Measurements from ENCODE around the gene C1orf56. TPM values are rescaled to one million over a fixed set of nuclear protein-coding genes. Genes with fewer than 3 reads are reported as not detected.

Gene C1orf56
- total RNA-seq, 1 donor: 0.31 TPM

DNA sequence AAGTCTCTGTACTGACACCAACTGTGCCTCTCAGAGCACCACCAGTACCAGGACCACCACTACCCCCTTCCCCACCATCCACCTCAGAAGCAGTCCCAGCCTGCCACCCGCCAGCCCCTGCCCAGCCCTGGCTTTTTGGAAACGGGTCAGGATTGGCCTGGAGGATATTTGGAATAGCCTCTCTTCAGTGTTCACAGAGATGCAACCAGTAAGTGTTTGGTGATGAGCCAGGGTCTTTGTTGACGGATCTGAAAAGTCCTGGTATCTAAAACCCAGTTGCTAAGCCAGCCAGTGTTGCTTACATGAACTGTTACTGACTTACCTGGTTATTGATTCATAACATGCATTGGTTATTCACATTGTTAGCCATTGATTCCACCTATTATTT lies 1.1 kb downstream of the C1orf56 start:
- Histone ChIP-seq H3K9me3 (ENCODE audit: low read depth, low read length) (no peaks in the 10 kb centered on the region), H3K4me1 (ENCODE audit: insufficient read depth, low read length) (peaks cover 47% of the 10 kb centered on the region), H3K27me3 (ENCODE audit: insufficient read depth, low read length) (no peaks in the 10 kb centered on the region), H3K4me3 (ENCODE audit: low read length) (peak overlapping the region; percentile 58)

- H3K4me3 ChIP-seq (ENCODE audit: low read length): no peak overlapping the region
- no peaks in the 10 kb centered on the region for H3K9me3 ChIP-seq (ENCODE audit: low read depth, low read length)
- no peaks in the 10 kb centered on the region for H3K27me3 ChIP-seq (ENCODE audit: insufficient read depth, low read length)
- peaks cover 55% of the 10 kb centered on the region for H3K4me1 ChIP-seq (ENCODE audit: insufficient read depth, low read length)
Measured at GRCh38 chr1:151049458-151049857, 1.9 kb downstream of the C1orf56 start.

- Histone ChIP-seq H3K4me3 (ENCODE audit: low read length) (no peak overlapping the region), H3K4me1 (ENCODE audit: insufficient read depth, low read length) (peaks cover 62% of the 10 kb centered on the region), H3K9me3 (ENCODE audit: low read depth, low read length) (no peaks in the 10 kb centered on the region), H3K27me3 (ENCODE audit: insufficient read depth, low read length) (no peaks in the 10 kb centered on the region)
Measured at GRCh38 chr1:151050051-151050688, 2.6 kb downstream of the C1orf56 start.

GRCh38 chr1:151051356-151052009 lies 3.9 kb downstream of the C1orf56 start:
- Histone ChIP-seq H3K9me3 (ENCODE audit: low read depth, low read length) (no peaks in the 10 kb centered on the region), H3K4me1 (ENCODE audit: insufficient read depth, low read length) (peaks cover 70% of the 10 kb centered on the region), H3K4me3 (ENCODE audit: low read length) (no peak overlapping the region), H3K27me3 (ENCODE audit: insufficient read depth, low read length) (no peaks in the 10 kb centered on the region)

- Histone ChIP-seq H3K9me3 (ENCODE audit: low read depth, low read length) (no peaks in the 10 kb centered on the region), H3K4me3 (ENCODE audit: low read length) (peak overlapping the region; percentile 96), H3K27me3 (ENCODE audit: insufficient read depth, low read length) (no peaks in the 10 kb centered on the region), H3K4me1 (ENCODE audit: insufficient read depth, low read length) (peaks cover 73% of the 10 kb centered on the region)
Measured at GRCh38 chr1:151054971-151055547, 7.5 kb downstream of the C1orf56 start.

DNA sequence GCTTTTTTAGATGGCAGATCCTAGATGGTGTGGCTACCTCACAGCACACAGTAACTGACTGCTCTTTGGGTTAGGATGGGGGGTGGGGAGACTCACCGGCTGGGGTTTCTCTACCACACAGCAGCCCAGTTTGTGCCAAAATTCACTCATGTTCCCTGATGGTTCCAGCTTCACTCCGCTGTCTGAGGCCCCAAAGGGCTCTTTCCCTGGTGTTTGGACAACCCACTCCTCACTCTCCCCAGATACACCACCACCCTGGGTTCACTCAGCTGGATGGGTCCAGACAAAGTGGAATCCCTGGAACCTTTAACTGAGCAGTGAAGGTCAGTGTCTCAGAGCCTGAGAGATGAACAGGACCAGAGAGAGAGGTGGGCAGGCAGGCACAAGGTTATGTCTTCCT lies 8.0 kb downstream of the C1orf56 start:
- H3K4me3 ChIP-seq (ENCODE audit: low read length): peak overlapping the region; percentile 96
- no peaks in the 10 kb centered on the region for H3K27me3 ChIP-seq (ENCODE audit: insufficient read depth, low read length)
- peaks cover 78% of the 10 kb centered on the region for H3K4me1 ChIP-seq (ENCODE audit: insufficient read depth, low read length)

DNA sequence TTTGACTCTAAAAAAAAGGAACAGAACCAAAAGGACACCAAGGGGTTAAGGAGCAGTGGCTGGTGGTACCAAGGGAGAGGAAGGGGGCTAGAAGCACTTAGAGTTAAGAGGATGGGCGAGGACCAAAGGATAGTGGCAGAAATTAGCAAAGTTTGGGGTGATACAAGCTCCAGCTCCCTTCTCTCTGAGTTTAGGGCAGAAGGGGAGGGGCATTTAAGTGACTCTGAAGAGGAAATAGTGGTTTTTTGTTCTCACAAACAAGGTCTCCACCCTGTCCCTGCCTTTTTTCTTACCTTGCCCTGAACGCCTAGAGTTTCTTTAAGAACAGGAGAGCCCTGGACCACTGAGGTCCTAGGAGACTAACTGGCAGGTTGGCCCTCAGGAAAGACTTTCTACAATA lies 8.6 kb downstream of the C1orf56 start:
- Histone ChIP-seq H3K27me3 (ENCODE audit: insufficient read depth, low read length) (no peaks in the 10 kb centered on the region), H3K4me3 (ENCODE audit: low read length) (peak overlapping the region; percentile 96), H3K4me1 (ENCODE audit: insufficient read depth, low read length) (peaks cover 79% of the 10 kb centered on the region), H3K9me3 (ENCODE audit: low read depth, low read length) (no peaks in the 10 kb centered on the region)

More for the DNA sequence above, 8.0 kb downstream of the C1orf56 start:
- no peaks in the 10 kb centered on the region for H3K9me3 ChIP-seq (ENCODE audit: low read depth, low read length)

DNA sequence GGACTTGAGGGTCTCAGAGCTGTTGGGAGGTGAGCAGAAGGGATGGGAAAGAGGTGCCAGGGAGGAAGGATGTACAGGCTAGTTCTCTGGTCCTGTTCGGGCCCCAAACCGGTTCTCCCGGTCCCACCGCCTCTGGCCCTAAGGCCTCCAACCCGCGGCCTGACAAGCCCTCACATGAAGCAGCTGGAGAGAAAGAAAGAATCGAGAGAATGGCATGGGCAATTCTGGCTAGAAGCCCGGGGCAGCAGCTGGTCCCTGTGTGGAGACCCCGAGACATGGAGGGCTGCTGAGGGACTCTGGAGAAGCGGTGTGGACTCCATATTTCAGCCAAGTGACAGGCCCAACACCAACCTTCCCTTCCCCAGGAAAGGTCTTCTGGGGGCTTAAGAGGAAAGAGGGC lies 11.1 kb downstream of the C1orf56 start:
- Histone ChIP-seq H3K4me3 (ENCODE audit: low read length) (peak overlapping the region; percentile 96), H3K9me3 (ENCODE audit: low read depth, low read length) (no peaks in the 10 kb centered on the region), H3K27me3 (ENCODE audit: insufficient read depth, low read length) (no peaks in the 10 kb centered on the region), H3K4me1 (ENCODE audit: insufficient read depth, low read length) (peaks cover 58% of the 10 kb centered on the region)

DNA sequence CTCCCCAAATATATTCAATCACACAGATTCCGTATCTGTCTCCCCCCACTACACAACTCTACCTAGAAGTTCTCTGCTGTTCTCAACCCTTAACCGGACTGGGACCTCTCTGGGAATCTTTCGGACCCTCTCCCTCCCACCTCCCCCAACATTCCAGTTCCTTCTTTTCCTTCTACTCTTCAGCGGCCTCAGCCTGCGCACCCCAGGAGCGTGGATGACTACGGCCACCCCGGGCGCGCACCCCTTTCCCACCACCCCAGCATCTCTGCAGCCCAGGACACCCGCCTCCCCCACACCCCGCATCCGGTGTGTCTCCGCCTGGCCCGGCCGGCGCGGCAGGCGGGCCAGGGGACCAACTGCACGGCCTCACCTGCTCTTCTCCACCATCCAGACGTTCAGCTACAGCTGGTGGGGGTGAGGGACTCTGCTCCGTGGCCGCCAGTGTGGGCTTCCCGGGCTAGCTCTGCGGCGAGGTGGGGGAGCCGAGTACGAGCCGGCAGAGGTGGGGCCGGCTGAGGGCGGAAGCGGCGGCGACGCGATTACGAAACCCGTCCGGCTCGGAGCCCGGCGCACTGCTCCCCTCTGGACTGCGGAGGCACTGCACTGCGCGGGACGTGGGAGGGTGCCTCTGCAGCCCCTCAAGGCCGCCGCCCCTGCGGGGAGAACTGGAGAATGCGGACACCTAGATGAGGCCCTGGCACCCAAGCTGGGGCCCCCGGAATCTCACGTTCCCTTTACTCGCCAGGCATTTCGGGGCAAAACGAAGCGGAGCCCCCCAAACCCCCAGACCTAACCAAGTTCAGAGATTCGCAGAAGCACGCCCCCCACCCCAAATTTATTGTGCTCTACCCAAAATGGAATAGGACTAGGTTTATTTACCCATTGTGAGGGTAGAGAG lies 11.8 kb downstream of the C1orf56 start, which contains the start of gene CDC42SE1:
CDC42SE1 (minus strand) TSS at position 514 of the 898 bp plus-strand sequence. CDS start 3,892 bp downstream, outside the sequence.
- no peaks in the 10 kb centered on the region for H3K9me3 ChIP-seq (ENCODE audit: low read depth, low read length)
- H3K4me3 ChIP-seq (ENCODE audit: low read length): peak within 1 kb of the TSS; percentile 96
- H3K4me1 ChIP-seq (ENCODE audit: insufficient read depth, low read length): peaks cover 51% of the 10 kb centered on the region
- H3K27me3 ChIP-seq (ENCODE audit: insufficient read depth, low read length): no peaks in the 10 kb centered on the region

DNA sequence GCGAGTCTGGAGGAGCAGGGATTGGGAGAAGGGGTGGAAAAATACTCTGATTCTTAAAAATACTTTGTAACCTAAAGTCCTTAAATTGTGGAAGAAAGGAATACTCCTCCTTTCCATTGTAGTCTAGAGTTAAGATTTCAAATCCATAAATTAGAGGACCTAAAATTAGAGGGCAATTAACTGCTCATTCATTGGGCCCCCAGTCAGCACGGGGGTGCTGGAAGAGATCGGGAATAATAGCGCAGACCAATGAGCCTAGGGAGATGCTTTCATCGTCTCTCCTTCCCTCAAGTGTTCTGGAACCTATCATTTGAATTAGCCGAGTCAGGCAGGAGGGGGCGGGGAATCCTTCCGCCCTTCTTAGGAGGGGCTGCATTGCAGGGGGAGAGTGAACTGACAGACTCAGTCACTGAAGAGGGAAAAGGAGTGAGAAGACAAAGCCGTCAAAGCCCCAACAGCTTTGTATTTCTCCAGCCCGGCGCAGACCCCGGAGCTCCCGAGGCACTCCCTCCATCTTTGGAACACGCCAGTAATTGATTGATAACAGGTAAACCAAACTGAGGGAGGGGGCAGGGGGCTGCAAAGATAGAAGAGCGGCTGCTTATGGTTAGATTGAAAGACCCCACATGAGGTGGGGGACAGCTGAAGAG lies 12.6 kb downstream of the C1orf56 start, which contains the start of gene MLLT11:
MLLT11 (plus strand) TSS at position 391 of the 650 bp plus-strand sequence. CDS start 6,828 bp downstream, outside the sequence.
- Histone ChIP-seq H3K4me1 (ENCODE audit: insufficient read depth, low read length) (peaks cover 44% of the 10 kb centered on the region), H3K9me3 (ENCODE audit: low read depth, low read length) (no peaks in the 10 kb centered on the region), H3K4me3 (ENCODE audit: low read length) (peak within 1 kb of the TSS; percentile 96), H3K27me3 (ENCODE audit: insufficient read depth, low read length) (no peaks in the 10 kb centered on the region)

- no peaks in the 10 kb centered on the region for H3K9me3 ChIP-seq (ENCODE audit: low read depth, low read length)
- peaks cover 37% of the 10 kb centered on the region for H3K4me1 ChIP-seq (ENCODE audit: insufficient read depth, low read length)
- H3K27me3 ChIP-seq (ENCODE audit: insufficient read depth, low read length): no peaks in the 10 kb centered on the region
- H3K4me3 ChIP-seq (ENCODE audit: low read length): no peak overlapping the region
Measured at GRCh38 chr1:151060657-151061421, 13.3 kb downstream of the C1orf56 start.

GRCh38 chr1:151061704-151062103 lies 14.2 kb downstream of the C1orf56 start:
- no peaks in the 10 kb centered on the region for H3K9me3 ChIP-seq (ENCODE audit: low read depth, low read length)
- peaks cover 28% of the 10 kb centered on the region for H3K4me1 ChIP-seq (ENCODE audit: insufficient read depth, low read length)
- H3K4me3 ChIP-seq (ENCODE audit: low read length): no peak overlapping the region
- no peaks in the 10 kb centered on the region for H3K27me3 ChIP-seq (ENCODE audit: insufficient read depth, low read length)

GRCh38 chr1:151062741-151063371 lies 15.3 kb downstream of the C1orf56 start:
- Histone ChIP-seq H3K4me1 (ENCODE audit: insufficient read depth, low read length) (peaks cover 16% of the 10 kb centered on the region), H3K9me3 (ENCODE audit: low read depth, low read length) (no peaks in the 10 kb centered on the region), H3K27me3 (ENCODE audit: insufficient read depth, low read length) (no peaks in the 10 kb centered on the region), H3K4me3 (ENCODE audit: low read length) (no peak overlapping the region)
